Measurements from ENCODE around the gene EEF1A2. TPM values are rescaled to one million over a fixed set of nuclear protein-coding genes. Genes with fewer than 3 reads are reported as not detected.

The EEF1A2 gene
- total and polyA plus RNA-seq, 2 of the 4 experiments (the other 2 are of a cell fraction), result 1.3 to 4.6 TPM

- no peak overlapping the region for H2AFZ ChIP-seq (replicated peaks; ENCODE audit: low read length, poor library complexity)
- no TSS peak for BruUV-seq (replicated peaks)
- no peak overlapping the region for H3K56ac ChIP-seq (ENCODE audit: extremely low read depth, insufficient read depth, low read length)
- peaks cover 52% of the 10 kb centered on the region for H3K27me3 ChIP-seq (ENCODE audit: control insufficient read depth, insufficient read depth, low read length)
- no peak overlapping the region for H3K4me3 ChIP-seq (ENCODE audit: insufficient read depth, low read depth, low read length)
- no peak overlapping the region for H2BK15ac ChIP-seq (ENCODE audit: low read depth, low read length)
- H3K14ac ChIP-seq (replicated peaks; ENCODE audit: low read depth, low read length), result no peak overlapping the region
- no peak overlapping the region for H4K5ac ChIP-seq (ENCODE audit: low read depth, low read length)
- H3K18ac ChIP-seq (ENCODE audit: low read depth, low read length), result no peak overlapping the region
- no peak overlapping the region for H2BK120ac ChIP-seq (ENCODE audit: low read depth, low read length)
- no peak overlapping the region for H4K91ac ChIP-seq (ENCODE audit: insufficient read depth, low read depth, low read length)
- in situ Hi-C loops (cut with MboI; ENCODE audit: low sequenced_read_pairs) (no loop called here), intact Hi-C loops (cut with micrococcal nuclease) (no loop called here), dilution Hi-C loops (cut with HindIII; ENCODE audit: low sequenced_read_pairs, unreplicated experiment) (no loop called here)
- no peaks in the 10 kb centered on the region for H3K4me1 ChIP-seq (ENCODE audit: control insufficient read depth, insufficient read depth, low read length)
- no peak overlapping the region for H4K8ac ChIP-seq (ENCODE audit: low read depth in 2 of 2, low read length in 2 of 2)
- no peak overlapping the region for H3K4me2 ChIP-seq (ENCODE audit: low read depth, low read length)
- no peak overlapping the region for H3K27ac ChIP-seq (ENCODE audit: insufficient read depth, low read length)
- no peak overlapping the region for H2BK5ac ChIP-seq (ENCODE audit: low read depth, low read length, poor library complexity, severe bottlenecking)
- no peak for TF ChIP-seq BHLHE40 (IDR thresholded peaks at IDR 0.05; ENCODE audit: low read depth, low read length)
- TF ChIP-seq CTCF (conservative IDR thresholded peaks at IDR 0.05; ENCODE audit: low read depth, low read length), result no peak
- TF ChIP-seq POLR2A (IDR thresholded peaks at IDR 0.05; ENCODE audit: low read depth, low read length), result no peak
- no peak for TF ChIP-seq USF2 (IDR thresholded peaks at IDR 0.05; ENCODE audit: low read depth, low read length)
- TF ChIP-seq MAZ (IDR thresholded peaks at IDR 0.05; ENCODE audit: borderline replicate concordance, low read depth, low read length), result no peak
- TF ChIP-seq RCOR1 (IDR thresholded peaks at IDR 0.05; ENCODE audit: insufficient replicate concordance, low read length), result no peak
- H2BK20ac ChIP-seq (ENCODE audit: low read depth, low read length), result no peak overlapping the region
- H3K4ac ChIP-seq (ENCODE audit: low read depth, low read length), result no peak overlapping the region
- no peaks in the 10 kb centered on the region for H4K20me1 ChIP-seq (ENCODE audit: insufficient read depth, low read length)
- ATAC-seq (ENCODE audit: low read depth), result no peak
- H3K9me1 ChIP-seq (ENCODE audit: insufficient read depth, low read length), result no peaks in the 10 kb centered on the region
- no peak overlapping the region for H2AK9ac ChIP-seq (replicated peaks; ENCODE audit: low read depth, low read length, poor library complexity)
- H3K9me3 ChIP-seq (ENCODE audit: control insufficient read depth, insufficient read depth, low read length), result no peaks in the 10 kb centered on the region
- no peak for DNase-seq
- no peaks in the 10 kb centered on the region for H3K36me3 ChIP-seq (ENCODE audit: control insufficient read depth, insufficient read depth, low read length)
- H3K23ac ChIP-seq (ENCODE audit: low read depth, low read length), result no peak overlapping the region
- ChIA-PET POLR2A (ENCODE audit: unreplicated experiment) (no interaction called here), CTCF (no interaction called here)
- no peaks in the 10 kb centered on the region for H3K79me1 ChIP-seq (ENCODE audit: low read depth in 1 of 2, low read length in 2 of 2)
- H3K9ac ChIP-seq (ENCODE audit: low read depth, low read length), result no peak overlapping the region
- WGBS, 2 experiments (ENCODE audit: extremely low coverage in 2 of 2, insufficient read length in 1 of 2), result no CpG with 5 or more reads among the region's 12 CpGs
- no peak overlapping the region for H2AK5ac ChIP-seq (ENCODE audit: low read depth, low read length)
These were observed 34.6 kb downstream of the EEF1A2 start for GRCh38 chr20:63464289-63464635.

Data from IMR-90 (cell line).